PC-9 (cell line): ENCODE measurements around the gene OCSTAMP. TPM values are rescaled to one million over a fixed set of nuclear protein-coding genes. Genes with fewer than 3 reads are reported as not detected.

Source experiments
- BruUV-seq: library from RNA; stranded (reverse); fragments of 400-500 nt; replicated peaks from 2 replicates; lab custom pipeline; 2021; lab: Mats Ljungman, UMichigan
- CTCF ChIA-PET: fragments of 300-600 bp; sonication (Branson Sonifier 250); formaldehyde crosslinking; loops from one replicate; lab custom pipeline; 2022; ENCODE audit warnings: antibody characterized with exemption; lab: Charles Lee
- POLR2A ChIA-PET: fragments of 300-600 bp; sonication (Branson Sonifier 250); formaldehyde crosslinking; loops from one replicate; lab custom pipeline; 2022; ENCODE audit warnings: antibody characterized with exemption; ENCODE audit not compliant: unreplicated experiment; lab: Charles Lee
- DNase-seq, 2 experiments: peaks; one replicate each; pipeline versions ENCODE4 v3.0.0 to v3.0.0-alpha.2; 2015 to 2022; ENCODE audit warnings: mixed read lengths in 1 of 2
- H2AFZ ChIP-seq: fragments of 200-600 bp; sonication (generic); 2 replicates; pipeline ENCODE4 v1.8.1; 2017; ENCODE audit warnings: antibody characterized with exemption
- H3F3A ChIP-seq: fragments of 200-600 bp; sonication (generic); 2 replicates; pipeline ENCODE4 v1.8.1; 2017; ENCODE audit warnings: antibody characterized with exemption, mild to moderate bottlenecking, low read depth; ENCODE audit not compliant: insufficient read depth
- H3K27ac ChIP-seq: fragments of 200-600 bp; sonication (generic); 2 replicates; pipeline ENCODE4 v1.6.1; 2016; ENCODE audit warnings: mixed run types
- H3K27me3 ChIP-seq: fragments of 200-600 bp; sonication (generic); 2 replicates; pipeline ENCODE4 v1.6.1; 2016; ENCODE audit warnings: low read depth, mixed run types; ENCODE audit not compliant: insufficient read depth
- H3K36me3 ChIP-seq: fragments of 200-600 bp; sonication (generic); 2 replicates; pipeline ENCODE4 v1.6.1; 2016; ENCODE audit warnings: low read depth, mixed run types
- H3K4me1 ChIP-seq: fragments of 200-600 bp; sonication (generic); replicated peaks from 2 replicates; pipeline ENCODE4 v1.6.1; 2016; ENCODE audit warnings: mixed run types; ENCODE audit not compliant: insufficient read depth
- H3K4me2 ChIP-seq: fragments of 200-600 bp; sonication (generic); 2 replicates; pipeline ENCODE4 v1.6.1; 2017; ENCODE audit warnings: mixed run types
- H3K4me3 ChIP-seq: fragments of 200-600 bp; sonication (generic); 2 replicates; pipeline ENCODE4 v1.6.1; 2016; ENCODE audit warnings: mixed run types
- H3K79me2 ChIP-seq: fragments of 200-600 bp; sonication (generic); 2 replicates; pipeline ENCODE4 v1.6.1; 2017; ENCODE audit warnings: low read depth, mixed run types
- H3K9me2 ChIP-seq: fragments of 200-600 bp; sonication (generic); 2 replicates; pipeline ENCODE4 v1.8.1; 2017; ENCODE audit warnings: mild to moderate bottlenecking; ENCODE audit not compliant: insufficient read depth
- H3K9me3 ChIP-seq: fragments of 200-600 bp; sonication (generic); 2 replicates; pipeline ENCODE4 v1.8.1; 2016; ENCODE audit warnings: low read depth; ENCODE audit not compliant: insufficient read depth
- H4K20me1 ChIP-seq: fragments of 200-600 bp; sonication (generic); 2 replicates; pipeline ENCODE4 v1.8.1; 2017; ENCODE audit not compliant: insufficient read depth
- EZH2 ChIP-seq: fragments of 200-600 bp; sonication (generic); IDR thresholded peaks from 2 replicates; pipeline ENCODE4 v1.8.0; 2017; ENCODE audit warnings: antibody characterized with exemption, low read depth
- intact Hi-C: fragments of 100-400 bp; cut with micrococcal nuclease; formaldehyde crosslinking; loops from one replicate; pipeline ENCODE4 v1.10.0; 2022; ENCODE audit not compliant: unreplicated experiment
- total RNA-seq: library from RNA; stranded (reverse); gene quantifications from 2 replicates; pipeline ENCODE4 v1.2.3, GENCODE V29; 2021
- TF ChIP-seq, protein P1 (sequence below): fragments of 200-600 bp; sonication (generic); conservative IDR thresholded peaks from 2 replicates; pipeline ENCODE4 v1.6.1; 2017; ENCODE audit warnings: mixed run types, antibody characterized with exemption, mild to moderate bottlenecking, moderate library complexity

OCSTAMP gene
- total RNA-seq, 1 experiment from 2014 or later, result not detected

DNA sequence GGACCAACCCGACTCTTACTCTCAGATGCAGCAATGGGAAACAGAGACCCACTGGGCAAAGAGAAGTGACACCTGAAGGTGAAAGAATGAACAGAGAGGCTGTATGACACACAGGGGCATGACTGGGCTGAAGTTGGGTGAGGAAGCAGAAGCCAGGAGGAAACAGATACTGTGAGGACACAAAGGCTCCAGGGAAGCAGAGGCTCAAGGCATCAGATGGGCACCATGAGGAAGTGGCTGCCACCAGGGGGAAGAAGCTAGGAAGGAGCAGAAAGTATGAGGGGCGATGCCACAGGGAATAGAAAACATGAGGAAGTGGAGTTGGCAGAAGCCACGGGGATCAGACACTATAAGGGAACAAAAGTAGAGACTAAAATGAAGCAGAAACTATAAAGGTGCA lies 30.9 kb upstream of the OCSTAMP start:
- Histone ChIP-seq H2AFZ (no peak overlapping the region), H3K4me3 (no peak overlapping the region), H4K20me1 (no peaks in the 10 kb centered on the region), H3K9me3 (no peaks in the 10 kb centered on the region), H3K27ac (no peak overlapping the region), H3K79me2 (no peaks in the 10 kb centered on the region), H3K4me2 (no peak overlapping the region), H3K36me3 (no peaks in the 10 kb centered on the region), H3K27me3 (0 out of 2 replicates have a peak, but pooled peaks cover 6% of the 10 kb centered on the region), H3K9me2 (no peaks in the 10 kb centered on the region), H3F3A (no peaks in the 10 kb centered on the region), H3K4me1 (no peaks in the 10 kb centered on the region)
- intact Hi-C loops, result no loop called here
- no peak for DNase-seq
- TF ChIP-seq, protein P1, sequence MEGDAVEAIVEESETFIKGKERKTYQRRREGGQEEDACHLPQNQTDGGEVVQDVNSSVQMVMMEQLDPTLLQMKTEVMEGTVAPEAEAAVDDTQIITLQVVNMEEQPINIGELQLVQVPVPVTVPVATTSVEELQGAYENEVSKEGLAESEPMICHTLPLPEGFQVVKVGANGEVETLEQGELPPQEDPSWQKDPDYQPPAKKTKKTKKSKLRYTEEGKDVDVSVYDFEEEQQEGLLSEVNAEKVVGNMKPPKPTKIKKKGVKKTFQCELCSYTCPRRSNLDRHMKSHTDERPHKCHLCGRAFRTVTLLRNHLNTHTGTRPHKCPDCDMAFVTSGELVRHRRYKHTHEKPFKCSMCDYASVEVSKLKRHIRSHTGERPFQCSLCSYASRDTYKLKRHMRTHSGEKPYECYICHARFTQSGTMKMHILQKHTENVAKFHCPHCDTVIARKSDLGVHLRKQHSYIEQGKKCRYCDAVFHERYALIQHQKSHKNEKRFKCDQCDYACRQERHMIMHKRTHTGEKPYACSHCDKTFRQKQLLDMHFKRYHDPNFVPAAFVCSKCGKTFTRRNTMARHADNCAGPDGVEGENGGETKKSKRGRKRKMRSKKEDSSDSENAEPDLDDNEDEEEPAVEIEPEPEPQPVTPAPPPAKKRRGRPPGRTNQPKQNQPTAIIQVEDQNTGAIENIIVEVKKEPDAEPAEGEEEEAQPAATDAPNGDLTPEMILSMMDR, result no peak
- TF ChIP-seq EZH2, result no peak
- POLR2A ChIA-PET, result no interaction called here
- BruUV-seq, result no TSS peak
- CTCF ChIA-PET, result no interaction called here

- no peak overlapping the region for H2AFZ ChIP-seq
- no TSS peak for BruUV-seq
- no peaks in the 10 kb centered on the region for H3K79me2 ChIP-seq
- CTCF ChIA-PET, result no interaction called here
- H3K27ac ChIP-seq, result no peak overlapping the region
- POLR2A ChIA-PET, result interaction anchor here (0.6 kb wide), 1 partner anchor 174 kb away, joined by 3 read pairs; the partner anchor contains the start of gene ELMO2
- TF ChIP-seq EZH2, result no peak
- TF ChIP-seq, protein P1, result no peak
- H4K20me1 ChIP-seq, result no peaks in the 10 kb centered on the region
- intact Hi-C loops, result no loop called here
- 0 out of 2 replicates have a peak, but pooled peaks cover 6% of the 10 kb centered on the region for H3K27me3 ChIP-seq
- H3K4me1 ChIP-seq, result no peaks in the 10 kb centered on the region
- DNase-seq, result no peak
- no peak overlapping the region for H3K4me2 ChIP-seq
- H3K36me3 ChIP-seq, result no peaks in the 10 kb centered on the region
- no peaks in the 10 kb centered on the region for H3K9me3 ChIP-seq
- H3F3A ChIP-seq, result no peaks in the 10 kb centered on the region
- H3K9me2 ChIP-seq, result no peaks in the 10 kb centered on the region
- no peak overlapping the region for H3K4me3 ChIP-seq
Measured at GRCh38 chr20:46580613-46581205, 30.3 kb upstream of the OCSTAMP start.

DNA sequence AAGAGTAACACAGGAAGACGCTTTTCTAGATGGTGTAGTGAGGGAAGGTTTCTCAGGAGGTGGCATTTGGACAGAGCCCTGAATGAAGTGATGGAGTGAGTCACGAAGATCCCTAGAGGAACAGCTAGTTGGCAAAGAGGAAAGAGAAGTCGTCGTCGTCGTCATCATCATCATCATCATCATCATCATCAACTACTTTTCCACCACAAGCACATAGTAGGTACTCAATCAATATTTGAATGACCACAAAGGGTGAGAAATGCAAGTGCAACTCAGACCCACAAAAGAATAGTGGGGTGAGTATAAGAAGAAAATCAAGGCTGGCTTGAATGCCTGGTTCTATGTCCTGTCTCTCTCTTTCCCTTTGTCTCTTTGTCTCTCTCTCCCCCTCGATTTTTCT lies 28.3 kb upstream of the OCSTAMP start:
- H3F3A ChIP-seq, result no peaks in the 10 kb centered on the region
- no peaks in the 10 kb centered on the region for H3K4me1 ChIP-seq
- ChIA-PET POLR2A (no interaction called here), CTCF (interaction anchor here (0.6 kb wide), 1 partner anchor 64 kb away, joined by 4 read pairs; no protein-coding TSS in a partner anchor)
- no peak for TF ChIP-seq EZH2
- H3K79me2 ChIP-seq, result no peaks in the 10 kb centered on the region
- no peaks in the 10 kb centered on the region for H3K36me3 ChIP-seq
- no peak overlapping the region for H2AFZ ChIP-seq
- no peaks in the 10 kb centered on the region for H3K9me3 ChIP-seq
- H3K4me2 ChIP-seq, result no peak overlapping the region
- no peak overlapping the region for H3K4me3 ChIP-seq
- DNase-seq, result no peak
- no peaks in the 10 kb centered on the region for H4K20me1 ChIP-seq
- H3K27ac ChIP-seq, result no peak overlapping the region
- intact Hi-C loops, result no loop called here
- BruUV-seq, result no TSS peak
- no peaks in the 10 kb centered on the region for H3K9me2 ChIP-seq
- 0 out of 2 replicates have a peak, but pooled peaks cover 6% of the 10 kb centered on the region for H3K27me3 ChIP-seq
